NT2/D1 (cell line): ENCODE data around the gene ZNF330.
"Not testable (repeated sequence)": the region's sequence is repeated elsewhere in the genome, so short reads cannot be mapped to it uniquely, and the experiment has no call there.

Experiments used
- DNase-seq: peaks from one replicate; pipeline ENCODE4 v3.0.0-alpha.2; 2011; ENCODE audit warnings: low read depth, low spot score
- H3K27me3 ChIP-seq: 2 replicates; pipeline ENCODE4 v1.6.0; 2011; ENCODE audit warnings: mild to moderate bottlenecking; ENCODE audit not compliant: insufficient read length, insufficient read depth
- H3K36me3 ChIP-seq: 2 replicates; pipeline ENCODE4 v1.6.1; 2011; ENCODE audit warnings: mild to moderate bottlenecking, low read length, mixed read lengths; ENCODE audit not compliant: insufficient read depth, insufficient read length
- H3K4me1 ChIP-seq: 2 replicates; pipeline ENCODE4 v1.5.1; 2011; ENCODE audit not compliant: insufficient read depth, insufficient read length
- H3K4me3 ChIP-seq: 2 replicates; pipeline ENCODE4 v1.5.1; 2011; ENCODE audit warnings: low read depth; ENCODE audit not compliant: insufficient read length
- H3K9ac ChIP-seq: 2 replicates; pipeline ENCODE4 v1.6.0; 2011; ENCODE audit warnings: low read depth; ENCODE audit not compliant: insufficient read length
- H3K9me3 ChIP-seq: 2 replicates; pipeline ENCODE4 v1.5.1; 2011; ENCODE audit warnings: mild to moderate bottlenecking, low read length; ENCODE audit not compliant: insufficient read depth
- SUZ12 ChIP-seq: IDR thresholded peaks from 2 replicates; pipeline ENCODE4 v1.6.1; 2011; ENCODE audit not compliant: insufficient read length, insufficient read depth; ENCODE audit errors: extremely low read depth
- YY1 ChIP-seq: IDR thresholded peaks from 2 replicates; pipeline ENCODE4 v1.6.1; 2011; ENCODE audit not compliant: insufficient read length, insufficient read depth
- ZNF274 ChIP-seq: IDR thresholded peaks from 2 replicates; pipeline ENCODE4 v1.6.1; 2011; ENCODE audit warnings: mild to moderate bottlenecking, low read depth, low read length

Gene ZNF330

GRCh38 chr4:141216002-141216761 is 4.5 kb upstream of the ZNF330 start:
- Histone ChIP-seq H3K4me1 (peaks cover 2% of the 10 kb centered on the region), H3K27me3 (no peaks in the 10 kb centered on the region), H3K9ac (no peak overlapping the region), H3K9me3 (peaks cover 10% of the 10 kb centered on the region; the same call in 1 of the 2 replicates), H3K4me3 (no peak overlapping the region), H3K36me3 (no peaks in the 10 kb centered on the region)
- DNase-seq = no peak
- TF ChIP-seq ZNF274 = no peak
- no peak for TF ChIP-seq YY1
- no peak for TF ChIP-seq SUZ12

DNA sequence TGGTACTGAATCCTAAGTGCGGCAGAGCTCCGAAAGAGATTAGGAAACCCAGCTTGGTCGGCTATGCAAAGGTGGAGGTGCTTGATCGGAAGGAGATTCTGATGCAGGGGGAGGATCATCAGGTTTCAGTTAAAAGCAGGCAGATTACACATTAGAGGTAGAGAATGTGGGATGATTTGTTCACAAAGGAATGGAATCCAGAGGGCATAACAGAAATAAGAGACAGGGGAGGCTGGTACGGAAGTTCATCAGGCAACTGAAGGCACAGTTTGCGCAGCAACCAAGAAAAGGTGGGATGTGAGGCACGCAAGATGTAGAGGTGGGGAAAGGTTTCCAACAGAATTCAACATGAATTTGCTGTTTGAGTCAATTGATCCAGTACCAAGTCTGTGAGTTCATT is 424 bp upstream of the ZNF330 start:
- no peak overlapping the region for H3K4me3 ChIP-seq
- peaks cover 26% of the 10 kb centered on the region for H3K36me3 ChIP-seq
- TF ChIP-seq SUZ12 (no peak), YY1 (no peak), ZNF274 (no peak)
- H3K9me3 ChIP-seq = no peaks in the 10 kb centered on the region
- no peaks in the 10 kb centered on the region for H3K27me3 ChIP-seq
- H3K4me1 ChIP-seq = peaks cover 2% of the 10 kb centered on the region
- DNase-seq = no peak
- no peak overlapping the region for H3K9ac ChIP-seq

DNA sequence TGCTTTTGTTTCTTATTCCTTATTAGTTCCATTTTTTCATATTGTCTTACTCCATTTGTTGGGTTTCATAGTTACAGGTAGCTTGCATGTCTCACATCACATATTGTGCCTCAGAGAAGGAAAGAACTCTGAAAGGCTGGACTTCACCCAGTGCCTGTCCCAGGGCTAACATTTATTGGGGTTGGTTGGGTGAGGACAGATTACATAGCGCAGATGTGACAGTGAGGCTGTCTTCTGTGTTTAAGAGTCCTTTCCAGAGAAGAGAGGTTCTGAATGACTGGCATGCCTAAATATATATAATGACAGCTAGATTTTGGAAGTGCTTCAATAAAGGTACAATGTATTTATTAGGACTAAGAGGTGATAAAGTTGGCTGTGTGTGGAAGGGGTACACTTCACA is 2.7 kb downstream of the ZNF330 start:
- Histone ChIP-seq H3K36me3 (peaks cover 51% of the 10 kb centered on the region), H3K9me3 (no peaks in the 10 kb centered on the region), H3K9ac (no peak overlapping the region), H3K27me3 (no peaks in the 10 kb centered on the region), H3K4me3 (no peak overlapping the region), H3K4me1 (peaks cover 2% of the 10 kb centered on the region)
- DNase-seq = no peak
- TF ChIP-seq ZNF274 = no peak

DNA sequence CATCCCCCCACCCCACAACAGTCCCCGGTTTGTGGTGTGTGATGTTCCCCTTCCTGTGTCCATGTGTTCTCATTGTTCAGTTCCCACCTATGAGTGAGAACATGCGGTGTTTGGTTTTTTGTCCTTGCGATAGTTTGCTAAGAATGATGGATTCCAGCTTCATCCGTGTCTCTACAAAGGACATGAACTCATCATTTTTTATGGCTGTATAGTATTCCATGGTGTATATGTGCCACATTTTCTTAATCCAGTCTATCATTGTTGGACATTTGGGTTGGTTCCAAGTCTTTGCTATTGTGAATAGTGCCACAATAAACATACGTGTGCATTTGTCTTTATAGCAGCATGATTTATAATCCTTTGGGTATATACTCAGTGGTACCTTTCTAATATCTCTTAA is 6.6 kb downstream of the ZNF330 start:
- not testable (repeated sequence) for DNase-seq, H3K27me3 ChIP-seq, H3K9ac ChIP-seq, H3K4me3 ChIP-seq, H3K9me3 ChIP-seq, H3K4me1 ChIP-seq
- H3K36me3 ChIP-seq = peaks cover 79% of the 10 kb centered on the region

DNA sequence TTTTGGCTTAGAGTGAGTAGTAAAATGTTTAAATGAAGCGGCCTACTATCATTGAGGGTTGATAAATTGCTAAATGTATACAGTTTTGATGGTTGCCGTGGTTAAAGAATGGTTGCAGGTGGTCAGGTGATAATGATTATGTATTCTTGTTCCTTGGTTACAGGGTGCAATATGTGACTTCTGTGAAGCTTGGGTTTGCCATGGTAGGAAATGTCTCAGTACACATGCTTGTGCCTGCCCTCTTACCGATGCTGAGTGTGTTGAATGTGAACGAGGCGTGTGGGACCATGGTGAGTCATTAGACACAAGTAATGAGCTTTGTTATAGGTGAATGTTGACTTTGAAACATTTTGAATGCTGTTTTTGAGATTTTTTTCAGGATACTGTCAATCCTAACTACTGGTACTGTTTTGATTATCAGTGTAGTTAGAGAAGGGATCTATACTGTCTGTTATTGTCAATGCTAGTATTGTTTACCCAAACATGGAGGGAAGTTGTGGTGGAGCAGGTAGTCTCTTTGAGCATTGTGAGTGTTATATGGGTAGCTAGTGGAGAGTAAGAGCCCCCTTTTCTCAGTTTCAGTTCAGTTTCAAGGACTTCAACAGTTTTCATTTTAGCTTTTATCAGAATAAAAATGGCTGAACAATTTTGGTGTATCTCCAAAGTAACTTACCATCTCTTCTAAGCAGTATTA is 8.9 kb downstream of the ZNF330 start:
- no peaks in the 10 kb centered on the region for H3K4me1 ChIP-seq
- no peaks in the 10 kb centered on the region for H3K9me3 ChIP-seq
- DNase-seq = no peak
- H3K4me3 ChIP-seq = no peak overlapping the region
- H3K27me3 ChIP-seq = no peaks in the 10 kb centered on the region
- peaks cover 78% of the 10 kb centered on the region for H3K36me3 ChIP-seq
- H3K9ac ChIP-seq = no peak overlapping the region
- TF ChIP-seq SUZ12 (no peak), YY1 (no peak), ZNF274 (no peak)

DNA sequence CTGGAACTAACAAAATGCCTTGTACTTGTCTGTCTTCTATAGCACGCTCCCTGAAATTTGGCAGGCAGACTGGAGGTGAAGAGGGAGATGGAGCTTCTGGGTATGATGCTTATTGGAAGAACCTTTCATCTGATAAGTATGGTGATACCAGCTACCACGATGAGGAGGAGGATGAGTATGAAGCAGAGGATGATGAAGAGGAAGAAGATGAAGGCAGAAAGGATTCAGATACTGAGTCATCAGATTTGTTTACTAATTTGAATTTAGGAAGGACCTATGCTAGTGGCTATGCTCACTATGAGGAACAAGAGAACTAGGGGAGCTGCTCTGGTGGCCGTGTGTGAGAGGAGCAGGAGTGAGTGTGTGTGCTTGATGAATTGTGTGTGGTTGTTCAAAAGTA is 13.0 kb downstream of the ZNF330 start:
- H3K4me1 ChIP-seq = no peaks in the 10 kb centered on the region
- no peak overlapping the region for H3K9ac ChIP-seq
- peaks cover 49% of the 10 kb centered on the region for H3K36me3 ChIP-seq
- H3K27me3 ChIP-seq = no peaks in the 10 kb centered on the region
- no peak for TF ChIP-seq YY1
- TF ChIP-seq ZNF274 = no peak
- TF ChIP-seq SUZ12 = no peak
- DNase-seq = no peak
- H3K4me3 ChIP-seq = no peak overlapping the region
- H3K9me3 ChIP-seq = no peaks in the 10 kb centered on the region

- Histone ChIP-seq H3K36me3 (peaks cover 18% of the 10 kb centered on the region), H3K9ac (no peak overlapping the region), H3K4me1 (no peaks in the 10 kb centered on the region), H3K4me3 (no peak overlapping the region), H3K9me3 (no peaks in the 10 kb centered on the region), H3K27me3 (no peaks in the 10 kb centered on the region)
- TF ChIP-seq ZNF274 (no peak), YY1 (no peak), SUZ12 (no peak)
- no peak for DNase-seq
Observed at GRCh38 chr4:141238186-141238585, 17.5 kb downstream of the ZNF330 start.
